Stimulated activated CD8-positive, alpha-beta memory T cell treated with anti-CD3 and anti-CD28 coated beads, Interleukin-4, amount 100 ng/mL, for 1 hour (primary cell): ENCODE data around the gene TGFBR2.
A peak's percentile ranks its signal among the peaks of the same experiment; 100 is the strongest.

Experiments
- DNase-seq, 2 donors: peaks; one replicate each; pipeline ENCODE4 v3.0.0-alpha.2; 2020; ENCODE audit warnings: low read depth in 2 of 2, low spot score in 1 of 2

The TGFBR2 gene

DNA sequence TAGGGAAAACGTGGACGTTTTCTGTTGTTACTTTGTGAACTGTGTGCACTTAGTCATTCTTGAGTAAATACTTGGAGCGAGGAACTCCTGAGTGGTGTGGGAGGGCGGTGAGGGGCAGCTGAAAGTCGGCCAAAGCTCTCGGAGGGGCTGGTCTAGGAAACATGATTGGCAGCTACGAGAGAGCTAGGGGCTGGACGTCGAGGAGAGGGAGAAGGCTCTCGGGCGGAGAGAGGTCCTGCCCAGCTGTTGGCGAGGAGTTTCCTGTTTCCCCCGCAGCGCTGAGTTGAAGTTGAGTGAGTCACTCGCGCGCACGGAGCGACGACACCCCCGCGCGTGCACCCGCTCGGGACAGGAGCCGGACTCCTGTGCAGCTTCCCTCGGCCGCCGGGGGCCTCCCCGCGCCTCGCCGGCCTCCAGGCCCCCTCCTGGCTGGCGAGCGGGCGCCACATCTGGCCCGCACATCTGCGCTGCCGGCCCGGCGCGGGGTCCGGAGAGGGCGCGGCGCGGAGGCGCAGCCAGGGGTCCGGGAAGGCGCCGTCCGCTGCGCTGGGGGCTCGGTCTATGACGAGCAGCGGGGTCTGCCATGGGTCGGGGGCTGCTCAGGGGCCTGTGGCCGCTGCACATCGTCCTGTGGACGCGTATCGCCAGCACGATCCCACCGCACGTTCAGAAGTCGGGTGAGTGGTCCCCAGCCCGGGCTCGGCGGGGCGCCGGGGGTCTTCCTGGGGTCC lies at the start of gene TGFBR2:
TGFBR2 (plus strand) TSS at position 301 of the 731 bp plus-strand sequence; CDS start at position 584, 283 bp downstream.
- peak; percentile 68 to 78 for DNase-seq

DNA sequence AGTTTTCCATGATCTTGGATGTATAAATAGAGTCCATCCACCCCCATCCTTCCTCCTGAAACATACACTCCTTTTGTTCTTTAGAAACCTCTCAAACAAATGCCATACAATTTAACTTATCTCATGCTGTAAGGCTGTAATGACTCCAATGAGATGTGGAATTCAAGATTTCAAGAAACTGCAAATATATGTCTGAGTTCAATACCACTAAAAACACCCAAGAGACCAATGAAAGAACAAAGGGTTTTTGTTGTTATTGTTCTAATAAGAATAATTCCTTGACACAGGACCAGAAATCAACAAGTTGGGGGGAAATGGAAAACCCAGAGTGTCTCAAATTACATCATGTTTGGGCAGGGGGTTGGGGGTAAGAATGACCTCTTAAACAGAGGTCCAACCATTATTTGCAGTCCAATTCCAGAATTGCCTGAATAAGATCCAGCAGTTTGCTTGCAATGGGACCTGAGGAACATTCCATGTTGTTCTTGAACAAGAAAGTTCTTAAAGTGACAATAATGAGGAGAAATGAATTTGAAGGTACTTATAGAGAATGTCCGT lies 48.6 kb upstream of the TGFBR2 start:
- no peak for DNase-seq

DNA sequence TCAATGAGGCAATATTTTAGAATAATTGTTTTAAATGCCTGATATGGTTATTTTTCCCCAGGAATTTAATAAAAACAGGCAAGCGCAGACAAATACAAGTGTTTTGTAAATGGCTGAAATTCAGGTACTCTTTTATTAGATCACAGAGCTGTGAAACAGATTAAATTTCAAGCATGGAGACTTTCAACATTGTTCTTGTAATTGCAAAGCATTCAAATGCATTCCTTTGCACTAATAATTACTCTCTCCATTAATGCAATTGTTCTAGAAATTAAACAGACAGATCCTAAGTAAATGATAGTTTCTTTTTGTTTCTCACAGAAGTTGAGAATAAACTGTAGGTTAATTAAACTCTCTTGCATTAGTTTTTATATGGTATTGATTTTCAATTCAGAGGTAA lies 42.4 kb upstream of the TGFBR2 start:
- no peak for DNase-seq

DNA sequence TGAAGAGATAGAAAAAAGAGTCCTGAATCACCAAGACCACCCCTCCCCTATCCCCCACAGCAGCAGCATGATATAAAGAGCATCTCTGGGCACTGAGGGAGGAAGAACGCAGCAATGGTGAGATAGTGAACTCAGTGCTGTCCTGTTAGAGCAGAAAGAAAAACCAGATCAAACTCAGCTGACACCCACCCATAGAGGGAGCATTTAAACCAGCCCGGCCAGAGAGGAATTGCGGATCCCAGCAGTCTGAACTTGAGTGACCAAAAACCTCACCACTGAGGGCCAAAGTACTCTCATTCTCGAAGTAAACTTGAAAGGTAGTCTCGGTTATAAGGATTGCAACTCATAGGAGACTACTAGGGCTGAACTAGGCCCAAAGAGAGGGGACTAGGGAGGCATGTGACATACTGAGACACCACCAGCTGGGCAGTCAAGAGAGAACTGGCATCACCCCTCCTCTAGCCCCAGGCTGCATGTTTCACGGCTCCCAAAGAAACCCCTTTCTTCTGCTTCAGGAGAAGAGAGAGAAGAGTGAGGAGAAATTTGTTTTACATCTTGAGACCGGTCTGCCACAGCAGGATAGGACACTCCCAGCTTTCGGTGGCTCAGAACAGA lies 39.2 kb upstream of the TGFBR2 start:
- no peak for DNase-seq

DNA sequence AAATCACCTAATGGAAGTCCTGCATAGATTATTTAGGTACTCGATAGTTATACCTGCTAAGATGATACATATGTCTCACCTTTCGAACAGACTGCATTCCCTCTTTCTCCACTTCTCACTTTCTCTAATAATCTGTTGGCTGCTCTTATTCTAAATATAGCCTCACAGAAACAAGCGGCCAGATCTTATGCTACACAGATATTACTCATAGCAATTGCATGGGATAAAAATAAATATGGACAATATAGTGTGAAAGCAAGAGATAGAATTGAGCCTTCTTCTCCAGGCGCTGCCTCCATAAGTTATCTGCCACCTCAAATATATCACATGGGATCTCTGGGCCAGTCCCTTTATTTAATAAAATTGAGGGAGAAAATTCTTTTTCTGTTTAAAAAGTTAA lies 29.5 kb upstream of the TGFBR2 start:
- DNase-seq: no peak

DNA sequence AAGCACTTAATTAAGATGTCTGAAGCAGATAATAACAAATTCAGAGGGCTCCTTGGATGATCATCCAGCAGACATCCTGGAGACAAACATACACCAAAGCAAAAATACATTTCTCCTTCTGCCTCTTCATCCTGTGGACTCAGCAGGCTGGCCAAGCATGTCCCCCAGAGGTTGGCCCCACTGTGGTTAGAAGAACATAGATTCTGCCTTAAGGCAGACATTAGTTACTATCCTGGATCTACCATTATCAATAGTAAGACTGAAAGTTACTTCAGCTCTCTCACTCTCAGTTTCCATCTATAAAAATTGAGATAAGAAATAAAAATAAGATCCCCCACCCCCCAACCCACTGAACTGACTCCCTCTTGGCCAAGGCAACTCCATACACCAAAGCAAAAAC lies 28.6 kb upstream of the TGFBR2 start:
- no peak for DNase-seq

DNA sequence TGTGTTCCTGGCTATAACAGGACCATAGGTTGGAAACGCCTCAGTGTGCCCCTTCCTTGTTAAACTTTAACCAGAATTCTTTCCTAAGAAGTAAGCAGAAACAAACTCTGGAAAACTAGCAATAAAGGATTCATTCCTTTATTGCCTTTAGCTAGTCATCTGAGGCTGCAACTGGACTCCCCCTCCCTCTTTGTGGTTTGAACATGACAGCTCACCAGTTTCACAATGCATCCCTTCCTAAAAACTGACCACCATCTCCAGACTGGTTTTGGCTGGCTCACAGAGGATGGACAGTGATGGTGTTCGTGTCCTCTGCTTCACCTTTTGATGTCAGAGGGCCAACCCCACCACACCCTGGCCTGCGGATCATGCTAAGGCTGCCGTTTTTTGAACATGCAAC lies 27.9 kb upstream of the TGFBR2 start:
- DNase-seq: no peak

DNA sequence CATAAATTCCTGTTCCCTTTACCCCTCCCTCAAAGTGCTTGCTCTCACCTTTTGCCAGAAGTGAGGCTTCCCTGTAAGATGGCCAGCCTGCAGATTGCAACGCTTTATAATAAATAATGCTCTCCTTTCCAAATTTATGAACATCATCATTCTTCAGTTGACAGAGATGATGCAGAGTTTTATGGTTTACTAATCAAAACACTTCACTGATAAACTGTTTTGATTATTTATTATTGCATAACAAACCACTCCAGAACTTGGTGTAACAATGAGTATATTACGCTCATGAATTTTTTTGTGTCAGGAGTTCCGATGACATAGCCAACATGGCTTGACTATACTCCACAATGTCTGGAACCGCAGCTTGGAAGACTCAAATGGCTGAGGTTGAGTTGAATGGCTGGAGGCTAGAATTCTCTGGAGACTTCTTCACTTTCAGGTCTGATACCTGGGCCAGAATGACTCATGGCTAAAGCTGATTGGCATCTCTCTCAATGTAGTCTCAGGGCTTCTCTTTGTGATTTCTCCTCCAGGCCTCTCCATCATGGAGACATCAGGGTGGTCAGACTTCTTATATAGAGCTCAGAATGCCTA lies 27.3 kb upstream of the TGFBR2 start:
- DNase-seq: no peak

DNA sequence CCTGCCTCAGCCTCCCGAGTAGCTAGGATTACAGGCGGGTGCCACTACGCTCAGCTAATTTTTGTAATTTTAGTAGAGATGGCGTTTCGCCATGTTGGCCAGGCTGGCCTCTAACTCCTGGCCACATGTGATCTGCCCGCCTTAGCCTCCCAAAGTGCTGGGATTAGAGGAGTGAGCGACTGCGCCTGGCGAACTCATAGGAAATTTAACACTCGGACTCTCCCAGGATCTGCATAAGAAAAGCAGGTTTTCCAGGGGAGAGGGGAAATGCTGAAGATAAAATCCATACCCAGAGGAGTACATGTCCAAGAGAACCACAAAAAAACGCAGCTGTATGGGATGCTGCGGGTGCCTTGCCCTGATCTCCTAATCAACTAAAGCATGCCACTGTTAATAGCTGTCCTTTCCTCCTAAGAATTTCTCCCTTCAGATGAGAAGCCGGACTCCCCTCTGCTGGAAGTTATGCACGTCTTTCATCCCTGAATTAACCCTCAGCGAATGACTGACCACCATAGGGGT lies 25.3 kb upstream of the TGFBR2 start:
- no peak for DNase-seq

DNA sequence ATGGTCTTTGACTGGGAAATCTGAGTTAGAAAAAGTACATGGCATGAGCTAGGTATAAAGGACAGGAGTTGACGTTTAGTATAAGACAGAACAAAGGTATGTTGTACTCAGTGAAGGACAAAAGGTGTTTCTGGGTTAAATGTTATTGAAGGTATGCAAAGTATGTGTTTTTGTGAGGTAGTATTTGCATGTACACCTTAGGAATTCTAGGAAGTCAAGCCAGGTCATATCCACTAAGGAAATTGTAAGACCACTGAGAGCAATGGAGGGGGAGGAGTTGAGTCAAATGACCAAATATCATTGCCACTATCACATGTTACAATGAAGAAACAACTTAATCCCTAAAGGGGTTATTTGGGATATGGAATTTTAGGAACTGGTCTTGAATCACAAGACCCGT lies 24.4 kb upstream of the TGFBR2 start:
- no peak for DNase-seq

DNA sequence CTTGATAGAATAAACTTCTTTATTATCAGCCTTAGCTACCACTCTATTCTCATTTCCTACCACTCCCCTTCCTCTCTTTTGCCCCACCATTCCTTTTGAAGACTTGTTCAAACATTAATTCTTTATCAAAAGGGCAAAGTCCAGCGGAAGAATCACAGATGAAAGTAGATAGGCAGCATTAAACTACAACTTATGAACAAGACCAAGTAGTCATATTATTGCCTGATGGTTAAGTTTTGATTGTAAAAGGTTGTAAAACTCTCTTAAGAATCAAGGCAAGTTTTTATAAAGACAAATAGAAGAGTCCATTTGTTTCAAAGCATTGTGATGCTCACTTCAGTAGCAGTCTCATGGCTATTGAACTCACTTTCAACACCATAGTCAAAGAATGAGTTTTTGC lies 22.4 kb upstream of the TGFBR2 start:
- DNase-seq: no peak

DNA sequence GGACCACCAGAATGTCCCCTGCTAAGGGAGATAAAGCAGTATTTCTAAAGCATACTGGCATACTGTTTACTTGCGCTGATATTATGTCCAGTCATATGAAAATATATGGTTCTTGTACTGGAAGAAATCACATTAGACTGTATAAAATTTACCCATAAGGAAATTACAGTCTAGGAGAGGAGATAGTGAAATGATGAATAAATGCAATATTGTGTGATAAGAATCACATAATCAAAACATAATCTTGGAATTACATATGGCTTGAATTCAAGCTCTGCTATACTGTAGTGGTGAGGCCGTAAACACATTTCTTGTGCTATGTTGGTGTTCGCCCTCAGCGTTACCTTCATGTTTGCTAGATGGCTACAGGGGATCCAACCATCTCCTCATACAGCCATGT lies 20.7 kb upstream of the TGFBR2 start:
- no peak for DNase-seq

DNA sequence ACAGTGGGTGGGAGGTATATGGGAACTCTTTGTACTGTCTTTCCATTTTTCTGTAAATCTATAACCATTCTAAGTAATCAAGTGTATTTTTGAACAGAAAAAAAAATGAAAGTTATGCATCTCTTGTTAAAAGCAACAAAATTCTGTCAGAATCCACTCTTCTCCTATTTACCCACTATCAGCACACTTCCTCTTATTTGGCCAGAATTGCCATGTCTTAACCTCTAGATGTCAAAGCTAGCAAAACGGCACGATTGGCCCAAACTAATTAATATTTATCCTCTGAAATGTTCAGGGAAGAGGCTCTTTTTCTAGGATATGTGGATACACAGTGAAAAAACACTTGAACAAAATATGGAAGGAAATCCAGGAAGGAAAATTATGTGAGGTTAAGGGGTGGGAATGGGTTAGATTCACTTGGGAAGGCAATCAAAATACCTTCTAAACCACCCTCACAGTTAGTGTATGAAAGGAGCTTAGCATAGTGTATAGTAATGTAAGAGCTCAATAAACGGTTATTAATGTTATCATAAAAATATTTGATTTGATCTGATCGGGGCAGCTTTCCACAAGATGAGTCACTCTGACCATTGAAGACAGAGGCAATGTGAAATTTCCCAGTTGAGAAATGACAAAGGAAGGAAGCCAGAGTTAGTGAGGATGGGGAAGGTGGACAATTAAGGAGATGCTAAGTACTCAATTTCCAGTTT lies 20.1 kb upstream of the TGFBR2 start:
- no peak for DNase-seq

DNA sequence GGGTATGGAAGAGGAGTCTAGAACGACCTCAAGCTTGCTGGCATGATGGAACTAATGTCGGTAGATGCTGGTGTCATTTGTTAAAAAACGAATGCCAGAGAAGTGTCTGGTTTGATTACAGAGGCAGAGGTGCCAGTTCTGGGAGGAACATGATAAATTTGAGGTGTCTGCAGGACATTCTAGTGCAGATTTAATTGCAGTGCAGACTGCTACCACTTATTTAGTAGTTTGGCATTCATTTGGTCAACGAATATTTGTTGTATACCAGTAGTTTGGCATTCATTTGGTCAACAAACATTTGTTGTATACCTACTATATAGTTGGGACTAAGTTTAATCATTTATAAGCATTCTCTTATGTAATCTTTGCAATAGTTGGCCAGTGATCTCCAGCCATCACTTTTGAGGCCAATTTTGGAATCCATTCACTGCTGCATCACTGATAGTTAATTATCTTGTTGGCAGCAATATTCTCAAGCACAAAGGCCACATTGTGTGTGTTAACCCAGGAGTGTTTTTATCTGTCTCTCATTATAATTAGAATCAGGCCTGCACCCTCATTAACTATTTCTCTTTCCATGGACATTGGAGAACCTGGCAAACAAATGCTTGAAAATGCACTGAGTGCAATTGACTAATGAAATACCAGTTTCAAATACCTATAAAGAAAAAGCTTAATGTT lies 19.5 kb upstream of the TGFBR2 start:
- DNase-seq: no peak

DNA sequence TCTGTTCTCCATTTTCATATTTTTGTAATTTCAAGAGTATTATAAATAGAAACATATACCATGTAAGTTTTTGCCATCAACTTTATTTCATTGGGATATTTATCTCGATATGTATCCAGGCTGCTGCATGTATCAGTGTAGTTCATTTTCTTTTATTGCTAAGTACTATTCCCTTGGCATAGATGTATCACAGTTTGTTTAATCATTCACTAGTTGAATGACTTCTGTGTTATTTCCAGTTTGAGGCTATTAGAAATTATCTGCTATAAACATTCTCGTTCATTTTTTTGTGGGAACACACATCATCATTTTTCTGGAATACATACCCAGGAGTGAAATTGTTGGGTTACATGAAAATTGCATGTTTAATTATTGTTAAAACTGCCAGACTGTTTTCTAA lies 18.5 kb upstream of the TGFBR2 start:
- DNase-seq: no peak

DNA sequence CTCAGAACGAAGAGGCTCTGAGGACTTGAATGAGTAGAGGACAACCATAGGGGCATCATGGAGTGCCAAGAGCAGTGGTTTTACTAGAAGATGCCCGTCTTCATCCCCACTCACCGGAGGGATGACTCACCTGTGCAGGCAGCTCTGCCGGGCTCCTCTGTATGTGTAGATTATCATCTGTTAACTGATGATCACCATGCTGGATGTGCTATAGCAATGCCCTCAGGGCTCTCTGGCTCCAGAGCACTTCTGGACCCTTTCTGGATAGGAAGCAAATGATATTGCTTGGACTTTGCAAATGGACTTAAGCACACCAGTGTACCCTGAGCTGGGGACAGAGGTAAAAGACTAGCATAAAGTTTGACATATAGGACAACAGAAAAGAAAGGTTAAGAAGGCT lies 10.2 kb upstream of the TGFBR2 start:
- DNase-seq: no peak

DNA sequence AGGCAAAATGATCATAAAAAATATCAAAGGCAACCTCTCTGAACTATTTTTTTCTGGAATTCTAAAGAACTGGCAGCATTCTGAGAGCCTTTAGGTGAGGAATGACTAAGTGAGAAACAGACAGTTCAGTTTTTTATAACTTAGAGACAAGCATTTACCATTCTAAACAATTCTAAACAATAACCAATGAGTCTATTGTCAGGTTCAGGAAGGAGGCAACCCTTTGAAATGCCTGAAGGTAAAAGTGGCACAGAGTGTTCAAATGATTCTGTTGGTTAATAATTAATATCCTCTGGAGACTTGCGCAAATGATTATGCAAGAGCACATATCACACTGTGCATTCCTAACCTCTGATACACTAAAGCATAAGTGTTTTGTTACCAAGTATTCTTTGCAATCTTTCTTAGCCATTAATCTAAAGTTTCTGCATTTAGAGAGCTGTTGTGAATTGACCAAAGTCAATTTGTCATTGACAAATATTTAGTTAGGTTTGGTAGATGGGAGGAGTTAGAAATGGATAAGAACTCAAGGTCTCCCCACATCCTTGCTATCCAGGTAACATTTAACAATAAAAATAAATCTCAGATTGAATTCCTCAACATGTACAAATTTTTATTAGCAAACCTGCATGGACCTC lies 9.2 kb upstream of the TGFBR2 start:
- DNase-seq: no peak

DNA sequence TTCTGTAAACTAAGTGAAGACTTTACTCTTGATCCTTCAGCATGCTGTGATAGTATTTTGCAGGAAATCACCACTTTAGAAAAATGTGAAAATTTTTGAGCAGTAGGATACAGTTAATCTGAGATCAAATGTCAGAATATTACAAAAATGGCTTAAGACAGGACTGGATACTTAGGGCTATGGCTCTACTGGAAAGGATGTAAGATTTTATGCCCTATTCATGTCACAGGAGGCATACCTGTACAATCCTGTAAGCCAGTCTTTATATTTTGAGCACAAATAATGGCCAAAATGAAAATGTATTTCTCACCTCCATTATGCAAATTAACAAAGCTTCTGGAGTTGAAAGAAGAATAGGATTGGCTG lies 8.6 kb upstream of the TGFBR2 start:
- DNase-seq: no peak

DNA sequence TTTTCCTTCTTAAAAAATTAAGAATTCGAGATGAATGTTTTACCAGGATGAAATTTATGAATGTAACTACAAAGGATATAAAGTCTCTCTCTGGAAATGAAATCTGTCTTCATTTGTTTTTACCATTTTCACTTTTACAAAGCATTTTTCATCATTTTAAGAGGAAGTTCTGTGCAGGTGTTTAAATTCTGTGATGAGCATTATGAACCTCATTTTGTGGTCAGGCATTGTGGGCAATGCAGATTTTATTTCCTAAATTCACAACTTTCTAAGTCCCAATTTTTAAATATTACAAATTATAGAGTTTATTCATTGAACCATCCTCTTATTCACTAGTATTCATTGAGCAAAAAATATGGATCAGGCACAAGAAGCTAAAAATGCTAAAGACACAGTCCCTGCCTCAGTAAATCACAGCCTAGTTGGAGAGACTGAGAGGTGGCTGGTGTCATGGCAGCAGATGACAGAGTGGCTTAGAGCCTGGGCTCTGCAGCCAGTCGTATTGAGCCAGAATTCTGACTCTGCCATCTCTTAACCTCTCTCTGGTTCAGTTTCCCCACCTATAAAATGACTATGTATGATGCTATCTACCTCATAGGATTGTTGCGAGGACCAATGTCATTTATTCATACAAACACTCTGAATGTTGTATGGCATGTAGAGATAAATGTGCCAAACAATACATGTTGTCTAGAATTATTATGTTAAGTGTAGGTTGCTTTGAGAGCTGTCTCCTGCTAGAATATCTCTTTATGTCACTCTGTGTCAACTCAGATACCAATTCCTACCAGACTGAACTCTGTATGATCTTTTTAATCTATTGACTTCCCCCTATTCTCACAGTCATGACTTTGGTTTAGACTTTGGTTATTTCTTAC lies 7.5 kb upstream of the TGFBR2 start:
- no peak for DNase-seq

DNA sequence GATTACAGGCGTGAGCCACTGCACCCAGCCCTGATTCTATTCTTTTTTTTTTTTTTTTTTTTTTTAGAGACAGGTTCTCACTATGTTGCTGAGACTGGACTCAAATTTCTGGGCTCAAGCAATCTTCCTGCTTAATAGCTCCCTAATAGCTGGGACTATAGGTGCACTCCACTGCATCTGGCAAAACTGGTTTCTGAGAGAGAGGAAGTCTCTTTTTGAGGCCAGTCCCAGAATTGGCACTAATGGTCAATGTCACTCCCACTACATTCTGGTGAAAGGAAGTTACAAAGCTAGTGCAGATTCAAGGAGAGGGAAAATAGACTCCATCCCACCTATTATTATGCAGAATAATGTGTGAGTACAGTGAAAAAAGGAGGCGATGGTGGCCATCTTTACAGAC lies 5.8 kb upstream of the TGFBR2 start:
- DNase-seq: no peak
